ENCODE results near the gene GIT2.

DNA sequence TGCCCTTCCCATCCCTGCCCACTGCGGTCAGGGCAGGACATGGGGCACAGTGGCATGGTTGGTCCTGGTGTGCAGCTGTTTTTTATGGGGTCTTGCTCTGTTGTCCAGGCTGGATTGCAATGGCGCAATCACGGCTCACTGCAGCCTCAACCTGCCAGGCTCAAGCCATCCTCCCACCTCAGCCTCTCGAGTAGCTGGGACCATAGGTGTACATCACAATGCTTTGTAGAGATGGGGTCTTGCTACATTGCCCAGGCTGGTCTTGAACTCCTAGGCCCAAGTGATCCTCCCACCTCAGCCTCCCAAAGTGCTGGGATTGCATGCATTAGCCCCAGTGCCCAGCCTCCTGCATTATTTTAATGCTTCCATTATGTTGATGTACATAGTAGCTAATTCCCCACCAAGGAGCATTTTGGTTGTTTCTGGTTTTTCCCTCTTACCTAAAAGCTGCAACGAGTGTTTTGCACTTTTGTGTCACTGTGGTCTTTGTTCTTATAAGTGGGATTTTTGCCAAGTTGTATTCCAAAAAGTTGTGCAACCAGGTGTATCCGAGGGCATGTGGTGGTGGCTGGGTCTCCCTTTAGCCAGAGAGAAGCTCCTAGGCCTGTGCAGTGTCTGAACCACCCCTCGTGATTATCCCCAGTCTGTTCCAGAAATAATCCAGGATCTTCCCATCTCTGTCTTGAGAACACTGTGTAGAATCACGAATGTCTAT, 85.8 kb downstream of the GIT2 start:
- TF ChIP-seq EZH2 (IDR thresholded peaks at IDR 0.05; ENCODE audit: borderline replicate concordance, control insufficient read depth, low read depth, low read length) (no peak), ETV6 (conservative IDR thresholded peaks at IDR 0.05 in 1 of 2, IDR thresholded peaks at IDR 0.05 in 1 of 2; ENCODE audit: borderline replicate concordance in 1 of 2, low read depth in 1 of 2) (no peak), BCL11A (IDR thresholded peaks at IDR 0.05; ENCODE audit: low read depth, low read length) (no peak), RCOR1 (conservative IDR thresholded peaks at IDR 0.05; ENCODE audit: low read depth, low read length) (no peak)
- TF ChIP-seq, protein P1, sequence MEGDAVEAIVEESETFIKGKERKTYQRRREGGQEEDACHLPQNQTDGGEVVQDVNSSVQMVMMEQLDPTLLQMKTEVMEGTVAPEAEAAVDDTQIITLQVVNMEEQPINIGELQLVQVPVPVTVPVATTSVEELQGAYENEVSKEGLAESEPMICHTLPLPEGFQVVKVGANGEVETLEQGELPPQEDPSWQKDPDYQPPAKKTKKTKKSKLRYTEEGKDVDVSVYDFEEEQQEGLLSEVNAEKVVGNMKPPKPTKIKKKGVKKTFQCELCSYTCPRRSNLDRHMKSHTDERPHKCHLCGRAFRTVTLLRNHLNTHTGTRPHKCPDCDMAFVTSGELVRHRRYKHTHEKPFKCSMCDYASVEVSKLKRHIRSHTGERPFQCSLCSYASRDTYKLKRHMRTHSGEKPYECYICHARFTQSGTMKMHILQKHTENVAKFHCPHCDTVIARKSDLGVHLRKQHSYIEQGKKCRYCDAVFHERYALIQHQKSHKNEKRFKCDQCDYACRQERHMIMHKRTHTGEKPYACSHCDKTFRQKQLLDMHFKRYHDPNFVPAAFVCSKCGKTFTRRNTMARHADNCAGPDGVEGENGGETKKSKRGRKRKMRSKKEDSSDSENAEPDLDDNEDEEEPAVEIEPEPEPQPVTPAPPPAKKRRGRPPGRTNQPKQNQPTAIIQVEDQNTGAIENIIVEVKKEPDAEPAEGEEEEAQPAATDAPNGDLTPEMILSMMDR (IDR thresholded peaks at IDR 0.05 in 2 of 3, conservative IDR thresholded peaks at IDR 0.05 in 1 of 3; ENCODE audit: control insufficient read depth in 2 of 3, extremely low read depth in 1 of 3, insufficient read depth in 1 of 3, low read depth in 3 of 3, low read length in 3 of 3): no peak
